Trophoblast cell (in vitro differentiated cells and primary cell): ENCODE measurements around the gene MACROH2A2.

Experiments used
- DNase-seq, 2 donors: peaks; one replicate each; pipeline ENCODE4 v3.0.0-alpha.2; 2016
- H2AFZ ChIP-seq: 2 replicates; pipeline ENCODE4 v1.6.1; 2013; ENCODE audit warnings: low read length, moderate library complexity, mild to moderate bottlenecking; ENCODE audit not compliant: insufficient read depth, poor library complexity
- H2AK5ac ChIP-seq: 2 replicates; pipeline ENCODE4 v1.6.1; 2013; ENCODE audit warnings: mild to moderate bottlenecking, low read length
- H2BK120ac ChIP-seq: 2 replicates; pipeline ENCODE4 v1.6.1; 2013; ENCODE audit warnings: low read length, mild to moderate bottlenecking, moderate library complexity; ENCODE audit not compliant: insufficient read depth, poor library complexity
- H2BK12ac ChIP-seq: 2 replicates; pipeline ENCODE4 v1.6.1; 2013; ENCODE audit warnings: mild to moderate bottlenecking, low read length, moderate library complexity
- H2BK5ac ChIP-seq: 2 replicates; pipeline ENCODE4 v1.6.1; 2013; ENCODE audit warnings: low read length, low read depth, moderate library complexity, mild to moderate bottlenecking; ENCODE audit not compliant: poor library complexity
- H3K14ac ChIP-seq: 2 replicates; pipeline ENCODE4 v1.6.1; 2013; ENCODE audit warnings: mild to moderate bottlenecking, low read length
- H3K18ac ChIP-seq: 2 replicates; pipeline ENCODE4 v1.6.1; 2013; ENCODE audit warnings: mild to moderate bottlenecking, low read length
- H3K23ac ChIP-seq: 2 replicates; pipeline ENCODE4 v1.6.1; 2013; ENCODE audit warnings: low read length
- H3K27ac ChIP-seq: 2 replicates; pipeline ENCODE4 v1.5.1; 2013; ENCODE audit warnings: low read depth, mild to moderate bottlenecking, inconsistent platforms, low read length, moderate library complexity
- H3K27me3 ChIP-seq: 2 replicates; pipeline ENCODE4 v1.6.1; 2013; ENCODE audit warnings: inconsistent platforms, mild to moderate bottlenecking, low read length, moderate library complexity; ENCODE audit not compliant: insufficient read depth
- H3K36me3 ChIP-seq, 2 experiments: 1 replicate in 1 of 2; 2 replicates in 1 of 2; pipeline ENCODE4 v1.6.1; 2013; ENCODE audit warnings: low read length in 2 of 2, mild to moderate bottlenecking in 2 of 2, moderate library complexity in 1 of 2; ENCODE audit not compliant: insufficient read depth in 2 of 2, control insufficient read depth in 1 of 2
- H3K4ac ChIP-seq: 2 replicates; pipeline ENCODE4 v1.6.1; 2013; ENCODE audit warnings: low read depth, mild to moderate bottlenecking, low read length, moderate library complexity
- H3K4me1 ChIP-seq, 2 experiments: 1 replicate in 1 of 2; 2 replicates in 1 of 2; pipeline ENCODE4 v1.6.1; 2013; ENCODE audit warnings: low read length in 2 of 2, mild to moderate bottlenecking in 2 of 2, moderate library complexity in 1 of 2; ENCODE audit not compliant: insufficient read depth in 2 of 2, control insufficient read depth in 1 of 2
- H3K4me2 ChIP-seq: 2 replicates; pipeline ENCODE4 v1.6.1; 2013; ENCODE audit warnings: inconsistent platforms, mild to moderate bottlenecking, low read length, moderate library complexity
- H3K4me3 ChIP-seq: 2 replicates; pipeline ENCODE4 v1.5.1; 2013; ENCODE audit warnings: mild to moderate bottlenecking, low read depth, low read length, inconsistent platforms
- H3K79me1 ChIP-seq: one replicate; pipeline ENCODE4 v1.6.1; 2013; ENCODE audit warnings: low read length
- H3K79me2 ChIP-seq: 2 replicates; pipeline ENCODE4 v1.6.1; 2013; ENCODE audit warnings: low read length, mild to moderate bottlenecking; ENCODE audit not compliant: control insufficient read depth, insufficient read depth, poor library complexity
- H3K9ac ChIP-seq: 2 replicates; pipeline ENCODE4 v1.6.1; 2013; ENCODE audit warnings: mild to moderate bottlenecking, low read length
- H3K9me3 ChIP-seq: 2 replicates; pipeline ENCODE4 v1.6.1; 2013; ENCODE audit warnings: low read depth, mild to moderate bottlenecking, control low read depth, inconsistent platforms, low read length; ENCODE audit not compliant: insufficient read depth
- H4K12ac ChIP-seq: 2 replicates; pipeline ENCODE4 v1.6.1; 2013; ENCODE audit warnings: low read depth, mild to moderate bottlenecking, low read length, moderate library complexity
- H4K8ac ChIP-seq: 2 replicates; pipeline ENCODE4 v1.6.1; 2013; ENCODE audit warnings: low read depth, mild to moderate bottlenecking, low read length, moderate library complexity
- H4K91ac ChIP-seq: one replicate; pipeline ENCODE4 v1.6.1; 2013; ENCODE audit warnings: low read depth, mild to moderate bottlenecking, low read length, moderate library complexity
- WGBS: extraction: QIAGEN DNeasy Blood & Tissue Kit; methylation state at CpG from one replicate; pipeline ENCODE4 v1.1.7; 2013; ENCODE audit warnings: missing lambda C conversion rate; ENCODE audit not compliant: insufficient read length, insufficient coverage; ENCODE audit errors: extremely low coverage; 5-methylcytosine and 5-hydroxymethylcytosine counted together

Gene MACROH2A2

GRCh38 chr10:70066190-70066589, 13.5 kb downstream of the MACROH2A2 start:
- H2AK5ac ChIP-seq, result no peak overlapping the region
- H3K79me2 ChIP-seq, result no peaks in the 10 kb centered on the region
- no peak overlapping the region for H3K18ac ChIP-seq
- H3K14ac ChIP-seq, result no peak overlapping the region
- H2BK120ac ChIP-seq, result no peak overlapping the region
- no peak overlapping the region for H3K4me2 ChIP-seq
- no peak overlapping the region for H3K9ac ChIP-seq
- H2BK5ac ChIP-seq, result no peak overlapping the region
- H3K23ac ChIP-seq, result no peak overlapping the region
- H3K4ac ChIP-seq, result no peak overlapping the region
- no peaks in the 10 kb centered on the region for H3K36me3 ChIP-seq
- DNase-seq, result no peak
- no peak overlapping the region for H4K12ac ChIP-seq
- H3K27me3 ChIP-seq, result no peaks in the 10 kb centered on the region
- no peak overlapping the region for H2AFZ ChIP-seq
- H3K27ac ChIP-seq, result no peak overlapping the region
- no CpG with 5 or more reads among the region's 3 CpGs for WGBS
- no peak overlapping the region for H2BK12ac ChIP-seq
- H3K4me1 ChIP-seq, result no peaks in the 10 kb centered on the region
- no peak overlapping the region for H4K91ac ChIP-seq
- no peak overlapping the region for H3K4me3 ChIP-seq
- peaks cover 2% of the 10 kb centered on the region for H3K9me3 ChIP-seq
- H4K8ac ChIP-seq, result no peak overlapping the region
- no peaks in the 10 kb centered on the region for H3K79me1 ChIP-seq

GRCh38 chr10:70067586-70067985, 14.9 kb downstream of the MACROH2A2 start:
- Histone ChIP-seq H4K12ac (no peak overlapping the region), H2AFZ (no peak overlapping the region), H3K9ac (no peak overlapping the region), H3K9me3 (peaks cover 2% of the 10 kb centered on the region), H3K27ac (no peak overlapping the region), H3K18ac (no peak overlapping the region), H3K79me2 (no peaks in the 10 kb centered on the region), H3K4me1 (no peaks in the 10 kb centered on the region), H3K4me2 (no peak overlapping the region), H4K8ac (no peak overlapping the region), H3K36me3 (no peaks in the 10 kb centered on the region), H3K23ac (no peak overlapping the region), H3K27me3 (no peaks in the 10 kb centered on the region), H4K91ac (no peak overlapping the region), H3K14ac (no peak overlapping the region), H3K4ac (no peak overlapping the region), H2BK12ac (no peak overlapping the region), H3K79me1 (no peaks in the 10 kb centered on the region), H2BK5ac (no peak overlapping the region), H2BK120ac (no peak overlapping the region), H2AK5ac (no peak overlapping the region), H3K4me3 (no peak overlapping the region)
- WGBS, result no CpG with 5 or more reads among the region's 2 CpGs
- DNase-seq, result no peak

DNA sequence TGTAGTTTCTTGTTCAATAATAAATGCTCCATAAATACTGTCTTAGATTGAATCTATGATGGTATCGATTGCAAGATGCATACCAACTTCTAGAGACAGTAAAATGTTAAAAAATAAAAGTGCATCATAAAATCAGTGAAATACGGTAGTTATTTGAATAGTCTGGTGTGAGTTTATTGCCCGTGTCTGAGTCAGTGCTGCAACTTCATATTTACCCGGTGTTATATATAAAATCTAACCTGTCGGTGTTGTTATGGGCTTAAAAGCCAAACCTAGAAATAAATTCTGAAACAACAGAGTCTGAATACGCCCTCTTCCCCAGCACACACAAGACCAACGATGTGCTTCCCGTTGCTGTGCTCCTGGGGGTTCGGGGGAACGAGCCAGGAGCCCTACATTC, 16.3 kb downstream of the MACROH2A2 start:
- no peak overlapping the region for H3K4me3 ChIP-seq
- WGBS, result no CpG with 5 or more reads among the region's 10 CpGs
- H3K36me3 ChIP-seq, result no peaks in the 10 kb centered on the region
- no peak overlapping the region for H4K91ac ChIP-seq
- no peaks in the 10 kb centered on the region for H3K4me1 ChIP-seq
- peaks cover 2% of the 10 kb centered on the region for H3K9me3 ChIP-seq
- no peak overlapping the region for H3K9ac ChIP-seq
- H2BK5ac ChIP-seq, result no peak overlapping the region
- H2AK5ac ChIP-seq, result no peak overlapping the region
- no peak overlapping the region for H3K14ac ChIP-seq
- H3K27me3 ChIP-seq, result no peaks in the 10 kb centered on the region
- H3K79me2 ChIP-seq, result no peaks in the 10 kb centered on the region
- H4K8ac ChIP-seq, result no peak overlapping the region
- H3K4me2 ChIP-seq, result no peak overlapping the region
- no peak overlapping the region for H2AFZ ChIP-seq
- H3K4ac ChIP-seq, result no peak overlapping the region
- DNase-seq, result no peak
- no peak overlapping the region for H2BK120ac ChIP-seq
- no peak overlapping the region for H4K12ac ChIP-seq
- H3K79me1 ChIP-seq, result no peaks in the 10 kb centered on the region
- H3K27ac ChIP-seq, result no peak overlapping the region
- H2BK12ac ChIP-seq, result no peak overlapping the region
- H3K18ac ChIP-seq, result no peak overlapping the region
- no peak overlapping the region for H3K23ac ChIP-seq

DNA sequence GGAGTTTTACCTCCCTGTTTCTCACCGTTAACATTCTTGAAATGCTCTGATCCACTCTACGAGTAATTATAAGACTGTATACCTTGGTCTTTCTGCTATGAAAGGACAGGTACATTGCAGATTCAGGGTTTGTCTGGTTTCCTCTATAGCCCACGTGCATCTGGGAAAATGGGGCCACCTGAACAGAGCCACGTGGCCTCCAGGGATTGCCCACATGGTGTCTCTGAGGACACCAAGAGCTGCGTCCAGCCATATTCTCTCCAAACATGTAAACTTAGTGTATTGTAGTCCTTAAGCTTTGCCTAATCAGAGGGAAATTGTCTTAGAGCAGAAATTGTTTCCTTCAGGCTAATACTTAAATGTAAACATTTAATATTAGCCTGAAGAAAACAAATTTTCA, 16.7 kb downstream of the MACROH2A2 start:
- no peak overlapping the region for H3K4me3 ChIP-seq
- peaks cover 2% of the 10 kb centered on the region for H3K9me3 ChIP-seq
- H4K8ac ChIP-seq, result no peak overlapping the region
- H3K79me1 ChIP-seq, result no peaks in the 10 kb centered on the region
- no peak overlapping the region for H3K4ac ChIP-seq
- no peaks in the 10 kb centered on the region for H3K4me1 ChIP-seq
- WGBS, result no CpG with 5 or more reads among the region's 5 CpGs
- no peak overlapping the region for H3K18ac ChIP-seq
- H2AK5ac ChIP-seq, result no peak overlapping the region
- H3K27ac ChIP-seq, result no peak overlapping the region
- no peak overlapping the region for H3K14ac ChIP-seq
- no peak overlapping the region for H3K4me2 ChIP-seq
- no peak overlapping the region for H4K12ac ChIP-seq
- no peak overlapping the region for H3K23ac ChIP-seq
- H3K9ac ChIP-seq, result no peak overlapping the region
- H2BK12ac ChIP-seq, result no peak overlapping the region
- no peaks in the 10 kb centered on the region for H3K79me2 ChIP-seq
- no peak overlapping the region for H4K91ac ChIP-seq
- DNase-seq, result no peak
- H2BK120ac ChIP-seq, result no peak overlapping the region
- H3K27me3 ChIP-seq, result no peaks in the 10 kb centered on the region
- no peaks in the 10 kb centered on the region for H3K36me3 ChIP-seq
- H2AFZ ChIP-seq, result no peak overlapping the region
- H2BK5ac ChIP-seq, result no peak overlapping the region
